DND-41 (cell line): ENCODE data around the gene C5.
A peak's percentile ranks its signal among the peaks of the same experiment; 100 is the strongest.

Experiments
- ATAC-seq: fragments of 200-7000 bp; cut with Tn5 transposase; 3 replicates; pipeline ENCODE4 v1.9.1; 2021; ENCODE audit warnings: low read depth; ENCODE audit not compliant: insufficient read depth
- DNase-seq: peaks from one replicate; pipeline ENCODE4 v3.0.0-alpha.2; 2020
- H2AFZ ChIP-seq: 2 replicates; pipeline ENCODE4 v1.6.0; 2012; ENCODE audit warnings: low read depth, low read length
- H3K27ac ChIP-seq: 2 replicates; pipeline ENCODE4 v1.5.1; 2012; ENCODE audit warnings: low read length, inconsistent platforms
- H3K27me3 ChIP-seq: fragments of 200-600 bp; sonication (generic); 2 replicates; pipeline ENCODE4 v1.6.0; 2012; ENCODE audit warnings: low read length, mild to moderate bottlenecking, inconsistent platforms; ENCODE audit not compliant: insufficient read depth, poor library complexity
- H3K36me3 ChIP-seq: 2 replicates; pipeline ENCODE4 v1.5.1; 2012; ENCODE audit warnings: low read length, inconsistent platforms; ENCODE audit not compliant: insufficient read depth
- H3K4me1 ChIP-seq: 2 replicates; pipeline ENCODE4 v1.5.1; 2012; ENCODE audit warnings: mild to moderate bottlenecking, low read length; ENCODE audit not compliant: insufficient read depth
- H3K4me2 ChIP-seq: 2 replicates; pipeline ENCODE4 v1.6.0; 2012; ENCODE audit warnings: mild to moderate bottlenecking, moderate library complexity, low read length, inconsistent platforms; ENCODE audit not compliant: insufficient read depth
- H3K4me3 ChIP-seq, 2 experiments: fragments of 200-600 bp in 1 of 2; shearing (Covaris generic) in 1 of 2; 2 replicates each; pipeline ENCODE4 v1.5.1; 2012 to 2016; ENCODE audit warnings: inconsistent platforms in 2 of 2, low read length in 2 of 2, mild to moderate bottlenecking in 2 of 2, low read depth in 1 of 2, moderate library complexity in 1 of 2
- H3K79me2 ChIP-seq: 2 replicates; pipeline ENCODE4 v1.6.0; 2012; ENCODE audit warnings: low read length, inconsistent platforms; ENCODE audit not compliant: insufficient read depth
- H3K9ac ChIP-seq: 2 replicates; pipeline ENCODE4 v1.6.0; 2012; ENCODE audit warnings: low read depth, mild to moderate bottlenecking, inconsistent platforms, low read length, moderate library complexity
- H3K9me3 ChIP-seq: 2 replicates; pipeline ENCODE4 v1.5.1; 2012; ENCODE audit warnings: low read length, moderate library complexity, mild to moderate bottlenecking, inconsistent platforms; ENCODE audit not compliant: insufficient read depth, severe bottlenecking
- H4K20me1 ChIP-seq: 2 replicates; pipeline ENCODE4 v1.6.0; 2012; ENCODE audit warnings: low read length; ENCODE audit not compliant: insufficient read depth
- CTCF ChIP-seq: IDR thresholded peaks from 2 replicates; pipeline ENCODE4 v1.5.1; 2012; ENCODE audit warnings: borderline replicate concordance, low read length, moderate library complexity, mild to moderate bottlenecking; ENCODE audit not compliant: poor library complexity, severe bottlenecking; ENCODE audit errors: extremely low read depth
- EZH2 ChIP-seq: IDR thresholded peaks from 3 replicates; pipeline ENCODE4 v1.6.1; 2012; ENCODE audit warnings: borderline replicate concordance, low read depth, mild to moderate bottlenecking, moderate library complexity, low read length, inconsistent platforms; ENCODE audit not compliant: severe bottlenecking

Gene C5

GRCh38 chr9:120937127-120937526 lies 112.9 kb downstream of the C5 start:
- DNase-seq, result no peak
- H3K27ac ChIP-seq, result peak overlapping the region; percentile 78
- H3K4me1 ChIP-seq, result peaks cover 37% of the 10 kb centered on the region
- no peaks in the 10 kb centered on the region for H3K9me3 ChIP-seq
- no peaks in the 10 kb centered on the region for H3K27me3 ChIP-seq
- no peak for ATAC-seq
- no peaks in the 10 kb centered on the region for H4K20me1 ChIP-seq
- peak overlapping the region in 1 of 2 experiments; percentile 24; a peak in 1 of 4 replicates for H3K4me3 ChIP-seq
- H3K79me2 ChIP-seq, result no peaks in the 10 kb centered on the region
- H3K4me2 ChIP-seq, result peak overlapping the region; percentile 59
- no peaks in the 10 kb centered on the region for H3K36me3 ChIP-seq
- H3K9ac ChIP-seq, result peak overlapping the region; percentile 48; the same call in 1 of the 2 replicates
- no peak for TF ChIP-seq CTCF
- TF ChIP-seq EZH2, result no peak
- H2AFZ ChIP-seq, result peak overlapping the region; percentile 41; the same call in 1 of the 2 replicates

- Histone ChIP-seq H3K9me3 (no peaks in the 10 kb centered on the region), H3K4me2 (peak overlapping the region; percentile 59), H3K27me3 (no peaks in the 10 kb centered on the region), H2AFZ (peak overlapping the region; percentile 41; the same call in 1 of the 2 replicates), H3K36me3 (no peaks in the 10 kb centered on the region), H4K20me1 (no peaks in the 10 kb centered on the region), H3K4me1 (peaks cover 41% of the 10 kb centered on the region), H3K27ac (peak overlapping the region; percentile 78), H3K9ac (peak overlapping the region; percentile 48; the same call in 1 of the 2 replicates), H3K4me3 (peak overlapping the region in 1 of 2 experiments; percentile 24; a peak in 2 of 4 replicates), H3K79me2 (no peaks in the 10 kb centered on the region)
- ATAC-seq, result no peak
- DNase-seq, result no peak
- no peak for TF ChIP-seq EZH2
- TF ChIP-seq CTCF, result no peak
Observed at GRCh38 chr9:120936764-120937122, 113.3 kb downstream of the C5 start.

GRCh38 chr9:120936011-120936763 lies 113.9 kb downstream of the C5 start:
- ATAC-seq (peak; percentile 77), DNase-seq (peak; percentile 85)
- H3K4me1 ChIP-seq, result peaks cover 47% of the 10 kb centered on the region
- peak overlapping the region; percentile 78 for H3K27ac ChIP-seq
- peak overlapping the region in 1 of 2 experiments; percentile 30; a peak in 2 of 4 replicates for H3K4me3 ChIP-seq
- H3K79me2 ChIP-seq, result no peaks in the 10 kb centered on the region
- no peaks in the 10 kb centered on the region for H3K9me3 ChIP-seq
- no peaks in the 10 kb centered on the region for H4K20me1 ChIP-seq
- peak overlapping the region; percentile 59 for H3K4me2 ChIP-seq
- H2AFZ ChIP-seq, result 0 out of 2 replicates have a peak overlapping the region, but pooled peaks have one; percentile 41
- peak; percentile 91 for TF ChIP-seq CTCF
- no peak for TF ChIP-seq EZH2
- H3K27me3 ChIP-seq, result no peaks in the 10 kb centered on the region
- H3K9ac ChIP-seq, result peak overlapping the region; percentile 48
- no peaks in the 10 kb centered on the region for H3K36me3 ChIP-seq
